ENCODE measurements around the gene SLBP.

DNA sequence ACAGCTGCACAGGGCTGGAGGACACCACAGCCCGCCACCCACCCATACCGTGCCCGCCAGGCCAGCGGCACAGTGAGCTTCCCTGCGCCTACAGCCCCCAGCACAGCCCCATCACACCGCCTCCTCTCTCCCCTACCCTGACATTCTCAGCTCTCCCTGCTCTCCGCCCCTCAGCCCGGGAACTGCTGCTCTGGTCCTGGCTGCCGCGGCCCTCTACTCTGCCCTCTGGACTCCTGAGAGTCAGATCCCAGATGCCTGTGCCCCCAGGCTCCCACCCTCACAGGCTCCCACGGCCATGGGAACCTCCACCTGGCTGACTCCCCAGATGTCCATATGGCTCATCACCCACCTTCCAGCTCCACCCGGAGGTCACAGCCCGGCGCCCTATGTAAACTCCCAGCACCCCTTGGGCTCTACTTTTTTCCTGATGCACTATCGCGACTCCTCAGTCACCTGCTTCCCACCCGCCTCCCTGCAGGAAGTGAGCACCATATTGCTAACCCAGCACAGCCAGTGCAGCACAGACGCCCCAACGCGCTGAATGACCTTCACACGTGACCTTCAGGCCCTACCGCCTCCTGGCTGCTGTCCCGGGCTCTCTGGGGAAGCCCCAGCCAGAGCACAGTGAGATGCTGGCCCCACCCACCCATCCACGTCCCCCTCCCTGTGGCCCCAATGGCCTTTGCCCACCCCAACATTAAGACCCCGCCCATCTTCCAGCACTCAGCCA is 51.0 kb downstream of the SLBP start:
- no peak for TF ChIP-seq CTCF (IDR thresholded peaks at IDR 0.05; ENCODE audit: insufficient read depth, low read length, poor library complexity, severe bottlenecking)
- no peak for TF ChIP-seq EZH2phosphoT487 (conservative IDR thresholded peaks at IDR 0.05; ENCODE audit: low read length)
